WTC11 (cell line): ENCODE measurements around the gene BMP6. TPM values are rescaled to one million over a fixed set of nuclear protein-coding genes. Genes with fewer than 3 reads are reported as not detected.

Experiments used
- ATAC-seq: fragments of 200-7000 bp; cut with Tn5 transposase; 2 replicates; pipeline ENCODE4 v1.10.0; 2021; ENCODE audit warnings: mild to moderate bottlenecking, moderate library complexity
- CTCF ChIA-PET: fragments of 300-600 bp; sonication (Branson Sonifier 250); formaldehyde crosslinking; loops from one replicate; lab custom pipeline; 2021; ENCODE audit warnings: antibody characterized with exemption; lab: Charles Lee
- POLR2A ChIA-PET: fragments of 350-600 bp; sonication (Branson Sonifier 250); formaldehyde crosslinking; loops from one replicate; lab custom pipeline; 2021; ENCODE audit warnings: antibody characterized with exemption; lab: Charles Lee
- DNase-seq: peaks from one replicate; pipeline ENCODE4 v3.0.0; 2021; ENCODE audit warnings: low spot score
- H3K27ac Mint-ChIP-seq: 2 replicates; pipeline ENCODE4 v1.8.0; 2021; ENCODE audit warnings: mixed read lengths
- H3K27me3 Mint-ChIP-seq: 2 replicates; pipeline ENCODE4 v1.8.0; 2021; ENCODE audit warnings: low read depth, mild to moderate bottlenecking, moderate library complexity, mixed read lengths
- H3K36me3 Mint-ChIP-seq: 2 replicates; pipeline ENCODE4 v1.8.0; 2021; ENCODE audit warnings: mixed read lengths
- H3K4me1 Mint-ChIP-seq: 2 replicates; pipeline ENCODE4 v1.8.0; 2022; ENCODE audit warnings: mixed read lengths
- H3K4me3 Mint-ChIP-seq: 2 replicates; pipeline ENCODE4 v1.8.0; 2021; ENCODE audit warnings: mild to moderate bottlenecking, moderate library complexity, mixed read lengths
- H3K9me3 Mint-ChIP-seq: 2 replicates; pipeline ENCODE4 v1.8.0; 2021; ENCODE audit warnings: mixed read lengths
- EMX1 ChIP-seq: fragments of 250-450 bp; sonication (Bioruptor Pico); IDR thresholded peaks from 2 replicates; pipeline ENCODE4 v1.8.0; 2021; ENCODE audit warnings: mild to moderate bottlenecking
- GTF2I ChIP-seq: fragments of 250-450 bp; sonication (Bioruptor Pico); conservative IDR thresholded peaks from 2 replicates; pipeline ENCODE4 v1.4.0; 2021; ENCODE audit warnings: mild to moderate bottlenecking
- HMGA2 ChIP-seq: fragments of 250-450 bp; sonication (Bioruptor Pico); IDR thresholded peaks from 2 replicates; pipeline ENCODE4 v1.4.0; 2021; ENCODE audit warnings: mild to moderate bottlenecking, moderate library complexity
- IRF2 ChIP-seq: sonication (generic); formaldehyde crosslinking; IDR thresholded peaks from 2 replicates; pipeline ENCODE4 v1.8.0; 2022; ENCODE audit warnings: low read depth, missing genetic modification reagents, borderline replicate concordance
- JAZF1 ChIP-seq: fragments of 250-450 bp; sonication (Bioruptor Pico); IDR thresholded peaks from 2 replicates; pipeline ENCODE4 v1.9.0; 2021; ENCODE audit warnings: moderate library complexity, mild to moderate bottlenecking, inconsistent platforms
- MXD4 ChIP-seq: fragments of 250-450 bp; sonication (Bioruptor Pico); IDR thresholded peaks from 2 replicates; pipeline ENCODE4 v1.8.0; 2021; ENCODE audit warnings: mild to moderate bottlenecking, moderate library complexity, borderline replicate concordance
- MYBL2 ChIP-seq: sonication (generic); formaldehyde crosslinking; IDR thresholded peaks from 2 replicates; pipeline ENCODE4 v1.8.1; 2023; ENCODE audit warnings: mild to moderate bottlenecking, moderate library complexity, missing genetic modification reagents
- NR1H2 ChIP-seq: sonication (generic); formaldehyde crosslinking; IDR thresholded peaks from 2 replicates; pipeline ENCODE4 v1.9.0; 2021; ENCODE audit warnings: mild to moderate bottlenecking, moderate library complexity, missing genetic modification reagents
- NR2C2 ChIP-seq: sonication (generic); formaldehyde crosslinking; IDR thresholded peaks from 2 replicates; pipeline ENCODE4 v1.8.0; 2022; ENCODE audit warnings: mild to moderate bottlenecking, missing genetic modification reagents
- NR3C1 ChIP-seq: sonication (generic); formaldehyde crosslinking; conservative IDR thresholded peaks from 2 replicates; pipeline ENCODE4 v1.8.1; 2023; ENCODE audit warnings: low read depth, mild to moderate bottlenecking, missing genetic modification reagents
- SOX15 ChIP-seq: fragments of 250-450 bp; sonication (Bioruptor Pico); IDR thresholded peaks from 2 replicates; pipeline ENCODE4 v1.9.0; 2021; ENCODE audit warnings: mild to moderate bottlenecking
- TCF7 ChIP-seq: sonication (generic); formaldehyde crosslinking; IDR thresholded peaks from 2 replicates; pipeline ENCODE4 v1.8.0; 2022; ENCODE audit warnings: mild to moderate bottlenecking, low read depth, missing genetic modification reagents, moderate library complexity
- TEAD1 ChIP-seq: sonication (generic); formaldehyde crosslinking; IDR thresholded peaks from 2 replicates; pipeline ENCODE4 v1.8.0; 2022; ENCODE audit warnings: mild to moderate bottlenecking, missing genetic modification reagents
- TEAD4 ChIP-seq: sonication (generic); formaldehyde crosslinking; IDR thresholded peaks from 2 replicates; pipeline ENCODE4 v1.8.0; 2022; ENCODE audit warnings: mild to moderate bottlenecking, missing genetic modification reagents
- ZNF219 ChIP-seq: sonication (generic); formaldehyde crosslinking; IDR thresholded peaks from 2 replicates; pipeline ENCODE4 v1.8.0; 2023; ENCODE audit warnings: missing genetic modification reagents, mild to moderate bottlenecking, borderline replicate concordance
- ZNF263 ChIP-seq: sonication (generic); formaldehyde crosslinking; IDR thresholded peaks from 2 replicates; pipeline ENCODE4 v1.8.1; 2022; ENCODE audit warnings: low read depth, mild to moderate bottlenecking, moderate library complexity, missing genetic modification reagents
- ZNF317 ChIP-seq: sonication (generic); formaldehyde crosslinking; IDR thresholded peaks from 2 replicates; pipeline ENCODE4 v1.8.1; 2023; ENCODE audit warnings: low read depth, mild to moderate bottlenecking, moderate library complexity, missing genetic modification reagents, borderline replicate concordance
- ZNF396 ChIP-seq: fragments of 250-450 bp; sonication (Bioruptor Pico); IDR thresholded peaks from 2 replicates; pipeline ENCODE4 v1.8.0; 2021; ENCODE audit warnings: mild to moderate bottlenecking, moderate library complexity, borderline replicate concordance
- total RNA-seq: library from RNA; stranded (reverse); gene quantifications from 3 replicates; pipeline ENCODE4 v1.2.3, GENCODE V29; 2021
- TF ChIP-seq, protein P1 (sequence below): sonication (generic); formaldehyde crosslinking; IDR thresholded peaks from 2 replicates; pipeline ENCODE4 v1.8.1; 2023; ENCODE audit warnings: mild to moderate bottlenecking, missing genetic modification reagents
- TF ChIP-seq, protein P2 (sequence below): fragments of 200-600 bp; IDR thresholded peaks from 2 replicates; pipeline ENCODE4 v1.8.0; 2022; ENCODE audit warnings: antibody characterized with exemption
- TF ChIP-seq, protein P3 (sequence below): sonication (generic); formaldehyde crosslinking; IDR thresholded peaks from 2 replicates; pipeline ENCODE4 v1.8.1; 2023; ENCODE audit warnings: mild to moderate bottlenecking, missing genetic modification reagents, moderate library complexity
- TF ChIP-seq, protein P4 (sequence below): fragments of 250-450 bp; sonication (Bioruptor Pico); IDR thresholded peaks from 2 replicates; pipeline ENCODE4 v1.9.0; 2021; ENCODE audit warnings: moderate library complexity, mild to moderate bottlenecking, inconsistent platforms, borderline replicate concordance
- TF ChIP-seq, protein P5 (sequence below): sonication (generic); formaldehyde crosslinking; IDR thresholded peaks from 2 replicates; pipeline ENCODE4 v1.8.0; 2023; ENCODE audit warnings: missing genetic modification reagents
- TF ChIP-seq, protein P6 (sequence below): fragments of 250-450 bp; sonication (Bioruptor Pico); IDR thresholded peaks from 2 replicates; pipeline ENCODE4 v1.9.0; 2021; ENCODE audit warnings: mild to moderate bottlenecking
- TF ChIP-seq, protein P7 (sequence below): sonication (generic); formaldehyde crosslinking; IDR thresholded peaks from 2 replicates; pipeline ENCODE4 v1.8.0; 2022; ENCODE audit warnings: mild to moderate bottlenecking, missing genetic modification reagents
- TF ChIP-seq, protein P8 (sequence below): sonication (generic); formaldehyde crosslinking; IDR thresholded peaks from 2 replicates; pipeline ENCODE4 v1.8.1; 2023; ENCODE audit warnings: mild to moderate bottlenecking, missing genetic modification reagents, moderate library complexity

The BMP6 gene
- total RNA-seq, 1 experiment from 2014 or later, result 1.0 TPM

DNA sequence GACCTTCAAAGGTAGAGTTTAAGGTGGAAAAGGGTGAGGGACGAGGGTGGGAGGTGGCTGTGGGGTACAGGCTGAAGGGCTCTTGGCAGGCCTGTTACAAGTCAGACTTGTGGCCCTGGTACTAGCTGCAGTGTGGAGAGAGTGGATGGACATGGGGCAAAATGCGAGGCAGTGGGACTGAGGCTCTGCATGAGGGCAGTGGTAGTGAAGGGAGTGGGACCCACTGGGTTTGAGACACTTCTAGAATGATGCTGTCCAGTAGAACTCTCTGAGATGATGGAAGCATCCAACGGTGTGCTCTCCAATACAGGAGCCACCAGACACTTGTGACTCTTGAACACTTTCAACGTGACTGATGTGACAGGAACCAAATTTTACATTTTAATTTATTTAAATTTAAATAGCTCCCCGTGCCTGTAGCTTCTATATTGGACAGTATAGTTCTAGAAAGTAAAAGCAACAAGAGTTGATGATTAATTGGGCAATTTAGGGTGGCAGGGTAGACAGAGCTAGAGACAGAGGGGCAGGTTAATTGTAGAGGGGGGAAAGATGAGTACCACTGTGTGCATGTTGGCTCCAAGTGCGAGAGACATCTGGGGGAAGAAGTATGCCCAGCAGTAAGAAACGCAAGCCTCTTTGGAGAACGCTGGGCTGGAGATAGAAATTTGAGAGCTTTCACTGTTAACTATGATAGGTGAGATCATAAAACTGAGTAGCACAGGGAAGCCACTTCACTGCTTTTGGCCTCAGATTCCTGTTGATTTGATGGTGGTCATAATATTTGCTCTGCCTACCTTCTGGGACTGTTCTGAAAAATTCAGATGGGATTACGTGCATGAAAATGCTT, 107.2 kb downstream of the BMP6 start (continued):
- TF ChIP-seq, protein P1, sequence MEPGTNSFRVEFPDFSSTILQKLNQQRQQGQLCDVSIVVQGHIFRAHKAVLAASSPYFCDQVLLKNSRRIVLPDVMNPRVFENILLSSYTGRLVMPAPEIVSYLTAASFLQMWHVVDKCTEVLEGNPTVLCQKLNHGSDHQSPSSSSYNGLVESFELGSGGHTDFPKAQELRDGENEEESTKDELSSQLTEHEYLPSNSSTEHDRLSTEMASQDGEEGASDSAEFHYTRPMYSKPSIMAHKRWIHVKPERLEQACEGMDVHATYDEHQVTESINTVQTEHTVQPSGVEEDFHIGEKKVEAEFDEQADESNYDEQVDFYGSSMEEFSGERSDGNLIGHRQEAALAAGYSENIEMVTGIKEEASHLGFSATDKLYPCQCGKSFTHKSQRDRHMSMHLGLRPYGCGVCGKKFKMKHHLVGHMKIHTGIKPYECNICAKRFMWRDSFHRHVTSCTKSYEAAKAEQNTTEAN (CRISPR knock-in tag), result no peak
- TF ChIP-seq TEAD1 (no peak), IRF2 (CRISPR knock-in tag) (no peak), GTF2I (CRISPR knock-in tag) (no peak), NR1H2 (CRISPR knock-in tag) (no peak)
- TF ChIP-seq, protein P2, sequence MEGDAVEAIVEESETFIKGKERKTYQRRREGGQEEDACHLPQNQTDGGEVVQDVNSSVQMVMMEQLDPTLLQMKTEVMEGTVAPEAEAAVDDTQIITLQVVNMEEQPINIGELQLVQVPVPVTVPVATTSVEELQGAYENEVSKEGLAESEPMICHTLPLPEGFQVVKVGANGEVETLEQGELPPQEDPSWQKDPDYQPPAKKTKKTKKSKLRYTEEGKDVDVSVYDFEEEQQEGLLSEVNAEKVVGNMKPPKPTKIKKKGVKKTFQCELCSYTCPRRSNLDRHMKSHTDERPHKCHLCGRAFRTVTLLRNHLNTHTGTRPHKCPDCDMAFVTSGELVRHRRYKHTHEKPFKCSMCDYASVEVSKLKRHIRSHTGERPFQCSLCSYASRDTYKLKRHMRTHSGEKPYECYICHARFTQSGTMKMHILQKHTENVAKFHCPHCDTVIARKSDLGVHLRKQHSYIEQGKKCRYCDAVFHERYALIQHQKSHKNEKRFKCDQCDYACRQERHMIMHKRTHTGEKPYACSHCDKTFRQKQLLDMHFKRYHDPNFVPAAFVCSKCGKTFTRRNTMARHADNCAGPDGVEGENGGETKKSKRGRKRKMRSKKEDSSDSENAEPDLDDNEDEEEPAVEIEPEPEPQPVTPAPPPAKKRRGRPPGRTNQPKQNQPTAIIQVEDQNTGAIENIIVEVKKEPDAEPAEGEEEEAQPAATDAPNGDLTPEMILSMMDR, result no peak

DNA sequence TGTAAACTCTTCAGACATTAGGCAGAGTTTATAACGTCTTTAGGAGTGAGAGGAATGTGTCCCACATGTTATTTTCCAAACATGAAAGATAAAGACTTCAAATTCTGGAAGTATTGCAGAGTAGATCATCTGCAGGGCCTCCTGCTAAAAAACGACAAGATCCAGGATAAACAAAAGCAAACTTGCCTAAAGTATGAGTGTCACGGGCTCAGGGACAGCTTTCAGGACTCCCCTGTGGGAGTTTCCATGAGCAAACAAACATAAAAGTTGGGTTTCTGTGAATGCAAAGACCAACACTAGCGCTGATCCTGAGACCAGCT, 107.8 kb downstream of the BMP6 start:
- TF ChIP-seq JAZF1 (CRISPR knock-in tag), result no peak
- no peak for TF ChIP-seq NR2C2 (CRISPR knock-in tag)
- TF ChIP-seq NR3C1 (CRISPR knock-in tag), result no peak
- TF ChIP-seq ZNF317 (CRISPR knock-in tag), result no peak
- TF ChIP-seq, protein P3, sequence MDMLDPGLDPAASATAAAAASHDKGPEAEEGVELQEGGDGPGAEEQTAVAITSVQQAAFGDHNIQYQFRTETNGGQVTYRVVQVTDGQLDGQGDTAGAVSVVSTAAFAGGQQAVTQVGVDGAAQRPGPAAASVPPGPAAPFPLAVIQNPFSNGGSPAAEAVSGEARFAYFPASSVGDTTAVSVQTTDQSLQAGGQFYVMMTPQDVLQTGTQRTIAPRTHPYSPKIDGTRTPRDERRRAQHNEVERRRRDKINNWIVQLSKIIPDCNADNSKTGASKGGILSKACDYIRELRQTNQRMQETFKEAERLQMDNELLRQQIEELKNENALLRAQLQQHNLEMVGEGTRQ (CRISPR knock-in tag), result no peak
- TF ChIP-seq SOX15 (CRISPR knock-in tag), result no peak
- TF ChIP-seq TCF7, result no peak
- TF ChIP-seq, protein P4, sequence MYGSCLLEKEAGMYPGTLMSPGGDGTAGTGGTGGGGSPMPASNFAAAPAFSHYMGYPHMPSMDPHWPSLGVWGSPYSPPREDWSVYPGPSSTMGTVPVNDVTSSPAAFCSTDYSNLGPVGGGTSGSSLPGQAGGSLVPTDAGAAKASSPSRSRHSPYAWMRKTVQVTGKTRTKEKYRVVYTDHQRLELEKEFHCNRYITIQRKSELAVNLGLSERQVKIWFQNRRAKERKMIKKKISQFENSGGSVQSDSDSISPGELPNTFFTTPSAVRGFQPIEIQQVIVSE (CRISPR knock-in tag), result no peak
- TF ChIP-seq, protein P5, sequence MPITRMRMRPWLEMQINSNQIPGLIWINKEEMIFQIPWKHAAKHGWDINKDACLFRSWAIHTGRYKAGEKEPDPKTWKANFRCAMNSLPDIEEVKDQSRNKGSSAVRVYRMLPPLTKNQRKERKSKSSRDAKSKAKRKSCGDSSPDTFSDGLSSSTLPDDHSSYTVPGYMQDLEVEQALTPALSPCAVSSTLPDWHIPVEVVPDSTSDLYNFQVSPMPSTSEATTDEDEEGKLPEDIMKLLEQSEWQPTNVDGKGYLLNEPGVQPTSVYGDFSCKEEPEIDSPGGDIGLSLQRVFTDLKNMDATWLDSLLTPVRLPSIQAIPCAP (CRISPR knock-in tag), result no peak
- TF ChIP-seq, protein P6, sequence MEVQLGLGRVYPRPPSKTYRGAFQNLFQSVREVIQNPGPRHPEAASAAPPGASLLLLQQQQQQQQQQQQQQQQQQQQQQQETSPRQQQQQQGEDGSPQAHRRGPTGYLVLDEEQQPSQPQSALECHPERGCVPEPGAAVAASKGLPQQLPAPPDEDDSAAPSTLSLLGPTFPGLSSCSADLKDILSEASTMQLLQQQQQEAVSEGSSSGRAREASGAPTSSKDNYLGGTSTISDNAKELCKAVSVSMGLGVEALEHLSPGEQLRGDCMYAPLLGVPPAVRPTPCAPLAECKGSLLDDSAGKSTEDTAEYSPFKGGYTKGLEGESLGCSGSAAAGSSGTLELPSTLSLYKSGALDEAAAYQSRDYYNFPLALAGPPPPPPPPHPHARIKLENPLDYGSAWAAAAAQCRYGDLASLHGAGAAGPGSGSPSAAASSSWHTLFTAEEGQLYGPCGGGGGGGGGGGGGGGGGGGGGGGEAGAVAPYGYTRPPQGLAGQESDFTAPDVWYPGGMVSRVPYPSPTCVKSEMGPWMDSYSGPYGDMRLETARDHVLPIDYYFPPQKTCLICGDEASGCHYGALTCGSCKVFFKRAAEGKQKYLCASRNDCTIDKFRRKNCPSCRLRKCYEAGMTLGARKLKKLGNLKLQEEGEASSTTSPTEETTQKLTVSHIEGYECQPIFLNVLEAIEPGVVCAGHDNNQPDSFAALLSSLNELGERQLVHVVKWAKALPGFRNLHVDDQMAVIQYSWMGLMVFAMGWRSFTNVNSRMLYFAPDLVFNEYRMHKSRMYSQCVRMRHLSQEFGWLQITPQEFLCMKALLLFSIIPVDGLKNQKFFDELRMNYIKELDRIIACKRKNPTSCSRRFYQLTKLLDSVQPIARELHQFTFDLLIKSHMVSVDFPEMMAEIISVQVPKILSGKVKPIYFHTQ (CRISPR knock-in tag), result no peak
- TF ChIP-seq MXD4, result no peak
- no peak for TF ChIP-seq HMGA2 (CRISPR knock-in tag)
- TF ChIP-seq TEAD4, result no peak
- TF ChIP-seq EMX1 (CRISPR knock-in tag), result no peak
- TF ChIP-seq, protein P7, sequence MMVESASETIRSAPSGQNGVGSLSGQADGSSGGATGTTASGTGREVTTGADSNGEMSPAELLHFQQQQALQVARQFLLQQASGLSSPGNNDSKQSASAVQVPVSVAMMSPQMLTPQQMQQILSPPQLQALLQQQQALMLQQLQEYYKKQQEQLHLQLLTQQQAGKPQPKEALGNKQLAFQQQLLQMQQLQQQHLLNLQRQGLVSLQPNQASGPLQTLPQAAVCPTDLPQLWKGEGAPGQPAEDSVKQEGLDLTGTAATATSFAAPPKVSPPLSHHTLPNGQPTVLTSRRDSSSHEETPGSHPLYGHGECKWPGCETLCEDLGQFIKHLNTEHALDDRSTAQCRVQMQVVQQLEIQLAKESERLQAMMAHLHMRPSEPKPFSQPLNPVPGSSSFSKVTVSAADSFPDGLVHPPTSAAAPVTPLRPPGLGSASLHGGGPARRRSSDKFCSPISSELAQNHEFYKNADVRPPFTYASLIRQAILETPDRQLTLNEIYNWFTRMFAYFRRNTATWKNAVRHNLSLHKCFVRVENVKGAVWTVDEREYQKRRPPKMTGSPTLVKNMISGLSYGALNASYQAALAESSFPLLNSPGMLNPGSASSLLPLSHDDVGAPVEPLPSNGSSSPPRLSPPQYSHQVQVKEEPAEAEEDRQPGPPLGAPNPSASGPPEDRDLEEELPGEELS (CRISPR knock-in tag), result no peak
- TF ChIP-seq, protein P8, sequence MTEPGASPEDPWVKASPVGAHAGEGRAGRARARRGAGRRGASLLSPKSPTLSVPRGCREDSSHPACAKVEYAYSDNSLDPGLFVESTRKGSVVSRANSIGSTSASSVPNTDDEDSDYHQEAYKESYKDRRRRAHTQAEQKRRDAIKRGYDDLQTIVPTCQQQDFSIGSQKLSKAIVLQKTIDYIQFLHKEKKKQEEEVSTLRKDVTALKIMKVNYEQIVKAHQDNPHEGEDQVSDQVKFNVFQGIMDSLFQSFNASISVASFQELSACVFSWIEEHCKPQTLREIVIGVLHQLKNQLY (CRISPR knock-in tag), result no peak
- no peak for TF ChIP-seq MYBL2 (CRISPR knock-in tag)
- no peak for TF ChIP-seq ZNF219 (CRISPR knock-in tag)
- no peak for TF ChIP-seq ZNF396 (CRISPR knock-in tag)
- no peak for TF ChIP-seq ZNF263 (CRISPR knock-in tag)
- ATAC-seq (no peak), DNase-seq (no peak)
- ChIA-PET CTCF (no interaction called here), POLR2A (no interaction called here)
- Mint-ChIP-seq H3K27me3 (no peaks in the 10 kb centered on the region), H3K27ac (no peak overlapping the region), H3K9me3 (peaks cover 12% of the 10 kb centered on the region), H3K4me3 (no peak overlapping the region), H3K4me1 (peaks cover 6% of the 10 kb centered on the region), H3K36me3 (no peaks in the 10 kb centered on the region; the same call in 1 of the 2 replicates)
